ENCODE measurements around the gene SCARB2.

Gene SCARB2

GRCh38 chr4:76148142-76148865 is 65.3 kb downstream of the SCARB2 start, which contains the start of gene NUP54:
Gene NUP54 (minus strand): TSS chr4:76148397. CDS start chr4:76148374, 23 bp downstream.
- DNase-seq (ENCODE audit: low read depth in 2 of 2), result peak; percentile 91 to 95

GRCh38 chr4:76147454-76148141 is 66.0 kb downstream of the SCARB2 start:
- peak; percentile 11 to 31 for DNase-seq (ENCODE audit: low read depth in 2 of 2)

GRCh38 chr4:76144546-76144945 is 69.1 kb downstream of the SCARB2 start:
- DNase-seq (ENCODE audit: low read depth in 2 of 2), result no peak

- no peak for DNase-seq (ENCODE audit: low read depth in 2 of 2)
Observed at GRCh38 chr4:76141241-76141640, 72.4 kb downstream of the SCARB2 start.

GRCh38 chr4:76127754-76128153 is 85.9 kb downstream of the SCARB2 start:
- DNase-seq (ENCODE audit: low read depth in 2 of 2), result no peak

- no peak for DNase-seq (ENCODE audit: low read depth in 2 of 2)
Observed at GRCh38 chr4:76125816-76126215, 87.8 kb downstream of the SCARB2 start.

GRCh38 chr4:76120199-76120598 is 93.4 kb downstream of the SCARB2 start:
- DNase-seq (ENCODE audit: low read depth in 2 of 2), result no peak

GRCh38 chr4:76117536-76117935 is 96.1 kb downstream of the SCARB2 start:
- DNase-seq (ENCODE audit: low read depth in 2 of 2), result no peak

- no peak for DNase-seq (ENCODE audit: low read depth in 2 of 2)
Observed at GRCh38 chr4:76116821-76117220, 96.8 kb downstream of the SCARB2 start.
